ENCODE results near the gene DENND4C.
"Not testable (repeated sequence)": the region's sequence is repeated elsewhere in the genome, so short reads cannot be mapped to it uniquely, and the experiment has no call there.

DNA sequence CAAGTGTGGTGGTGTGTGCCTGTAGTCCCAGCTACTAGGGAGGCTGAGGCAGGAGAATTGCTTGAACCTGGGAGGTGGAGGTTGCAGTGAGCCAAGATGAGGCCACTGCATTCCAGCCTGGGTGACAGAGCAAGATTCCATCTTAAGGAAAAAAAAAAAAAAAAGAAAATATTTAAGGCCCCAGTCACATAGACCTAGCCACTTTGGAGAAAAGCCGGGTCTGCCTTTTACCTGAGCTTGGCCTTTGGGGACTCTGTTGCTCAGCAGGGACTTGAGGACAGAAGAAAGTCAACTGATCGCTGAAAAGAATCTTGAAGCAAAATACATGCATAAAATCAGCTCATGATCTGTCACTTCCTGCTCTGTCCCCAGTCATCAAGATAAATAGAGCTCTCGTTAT lies 183.0 kb downstream of the DENND4C start:
- TF ChIP-seq CTCF, POLR2A (IDR thresholded peaks at IDR 0.05): not testable (repeated sequence)

Data from body of pancreas (tissue), 4 donors.